Caco-2 (cell line): Measurements from ENCODE around the gene NCBP2L. TPM values are rescaled to one million over a fixed set of nuclear protein-coding genes. Genes with fewer than 3 reads are reported as not detected.

Source experiments
- BruUV-seq: library from RNA; stranded (reverse); fragments of 400-500 nt; replicated peaks from 2 replicates; lab custom pipeline; 2021; lab: Mats Ljungman, UMichigan
- CTCF ChIA-PET: fragments of 300-600 bp; sonication (Branson Sonifier 250); formaldehyde crosslinking; loops from one replicate; lab custom pipeline; 2022; ENCODE audit warnings: antibody characterized with exemption; lab: Charles Lee
- POLR2A ChIA-PET: fragments of 300-600 bp; sonication (Branson Sonifier 250); formaldehyde crosslinking; loops from one replicate; lab custom pipeline; 2022; ENCODE audit warnings: antibody characterized with exemption; lab: Charles Lee
- DNase-seq, 2 experiments: peaks; one replicate each; pipeline versions ENCODE4 v3.0.0 to v3.0.0-alpha.2; 2020 to 2022
- H3K27me3 ChIP-seq: replicated peaks from 2 replicates; pipeline ENCODE4 v1.6.0; 2011; ENCODE audit warnings: low read length; ENCODE audit not compliant: control insufficient read depth, insufficient read depth
- H3K36me3 ChIP-seq: 2 replicates; pipeline ENCODE4 v1.5.1; 2011; ENCODE audit warnings: low read length; ENCODE audit not compliant: control insufficient read depth, insufficient read depth
- H3K4me1 ChIP-seq: fragments of 250-450 bp; sonication (Bioruptor Pico); 2 replicates; pipeline ENCODE4 v1.5.1; 2020; ENCODE audit warnings: mild to moderate bottlenecking
- H3K4me3 ChIP-seq: 2 replicates; pipeline ENCODE4 v1.5.1; 2011; ENCODE audit warnings: low read depth, mild to moderate bottlenecking, control low read depth, low read length
- H3K9me3 ChIP-seq: fragments of 250-450 bp; sonication (Bioruptor Pico); 2 replicates; pipeline ENCODE4 v1.5.1; 2020; ENCODE audit warnings: mild to moderate bottlenecking, moderate library complexity
- H3K27ac Mint-ChIP-seq: one replicate; pipeline ENCODE4 v1.8.0; 2022; ENCODE audit warnings: mixed read lengths; ENCODE audit not compliant: unreplicated experiment
- H3K27me3 Mint-ChIP-seq: one replicate; pipeline ENCODE4 v1.8.0; 2022; ENCODE audit warnings: mixed read lengths; ENCODE audit not compliant: insufficient read depth, unreplicated experiment
- H3K36me3 Mint-ChIP-seq: one replicate; pipeline ENCODE4 v1.8.0; 2022; ENCODE audit warnings: mild to moderate bottlenecking, mixed read lengths; ENCODE audit not compliant: insufficient read depth, unreplicated experiment
- H3K4me1 Mint-ChIP-seq: one replicate; pipeline ENCODE4 v1.8.0; 2022; ENCODE audit warnings: low read depth, mixed read lengths; ENCODE audit not compliant: unreplicated experiment
- H3K4me3 Mint-ChIP-seq: one replicate; pipeline ENCODE4 v1.8.0; 2022; ENCODE audit warnings: mild to moderate bottlenecking, moderate library complexity, mixed read lengths; ENCODE audit not compliant: unreplicated experiment
- H3K9me3 Mint-ChIP-seq: one replicate; pipeline ENCODE4 v1.8.0; 2022; ENCODE audit warnings: mixed read lengths; ENCODE audit not compliant: unreplicated experiment
- intact Hi-C: fragments of 100-400 bp; cut with micrococcal nuclease; formaldehyde crosslinking; loops from one replicate; pipeline ENCODE4 v1.10.0; 2022; ENCODE audit not compliant: unreplicated experiment
- total RNA-seq: library from RNA; stranded (reverse); gene quantifications from 2 replicates; pipeline ENCODE4 v1.2.3, GENCODE V29; 2022
- TF ChIP-seq, protein P1 (sequence below), 2 experiments: fragments of 200-600 bp in 1 of 2; IDR thresholded peaks; 1 replicate in 1 of 2; 2 replicates in 1 of 2; pipeline versions ENCODE4 v1.5.1 to v1.8.0; 2011 to 2022; ENCODE audit warnings: antibody characterized with exemption in 1 of 2, control low read depth in 1 of 2, inconsistent platforms in 1 of 2, low read depth in 1 of 2, low read length in 1 of 2, mild to moderate bottlenecking in 1 of 2, moderate library complexity in 1 of 2; ENCODE audit not compliant: insufficient read depth in 1 of 2, severe bottlenecking in 1 of 2, unreplicated experiment in 1 of 2

Gene NCBP2L
- total RNA-seq, 1 experiment from 2014 or later = not detected

GRCh38 chrX:107758231-107758766 is 19.2 kb upstream of the NCBP2L start:
- Mint-ChIP-seq H3K36me3 (no peaks in the 10 kb centered on the region), H3K4me1 (no peaks in the 10 kb centered on the region), H3K27me3 (peaks cover 7% of the 10 kb centered on the region), H3K4me3 (no peak overlapping the region), H3K9me3 (no peaks in the 10 kb centered on the region), H3K27ac (no peak overlapping the region)
- intact Hi-C loops = no loop called here
- no TSS peak for BruUV-seq
- no peak for DNase-seq
- ChIA-PET CTCF (no interaction called here), POLR2A (no interaction called here)
- H3K4me1 ChIP-seq = no peaks in the 10 kb centered on the region
- TF ChIP-seq, protein P1, sequence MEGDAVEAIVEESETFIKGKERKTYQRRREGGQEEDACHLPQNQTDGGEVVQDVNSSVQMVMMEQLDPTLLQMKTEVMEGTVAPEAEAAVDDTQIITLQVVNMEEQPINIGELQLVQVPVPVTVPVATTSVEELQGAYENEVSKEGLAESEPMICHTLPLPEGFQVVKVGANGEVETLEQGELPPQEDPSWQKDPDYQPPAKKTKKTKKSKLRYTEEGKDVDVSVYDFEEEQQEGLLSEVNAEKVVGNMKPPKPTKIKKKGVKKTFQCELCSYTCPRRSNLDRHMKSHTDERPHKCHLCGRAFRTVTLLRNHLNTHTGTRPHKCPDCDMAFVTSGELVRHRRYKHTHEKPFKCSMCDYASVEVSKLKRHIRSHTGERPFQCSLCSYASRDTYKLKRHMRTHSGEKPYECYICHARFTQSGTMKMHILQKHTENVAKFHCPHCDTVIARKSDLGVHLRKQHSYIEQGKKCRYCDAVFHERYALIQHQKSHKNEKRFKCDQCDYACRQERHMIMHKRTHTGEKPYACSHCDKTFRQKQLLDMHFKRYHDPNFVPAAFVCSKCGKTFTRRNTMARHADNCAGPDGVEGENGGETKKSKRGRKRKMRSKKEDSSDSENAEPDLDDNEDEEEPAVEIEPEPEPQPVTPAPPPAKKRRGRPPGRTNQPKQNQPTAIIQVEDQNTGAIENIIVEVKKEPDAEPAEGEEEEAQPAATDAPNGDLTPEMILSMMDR (IDR thresholded peaks at IDR 0.05; ENCODE audit: insufficient read depth in 1 of 2, low read depth in 1 of 2, low read length in 1 of 2, severe bottlenecking in 1 of 2, unreplicated experiment in 1 of 2) = no peak
- no peaks in the 10 kb centered on the region for H3K36me3 ChIP-seq
- no peaks in the 10 kb centered on the region for H3K27me3 ChIP-seq
- H3K9me3 ChIP-seq = no peaks in the 10 kb centered on the region
- no peak overlapping the region for H3K4me3 ChIP-seq

DNA sequence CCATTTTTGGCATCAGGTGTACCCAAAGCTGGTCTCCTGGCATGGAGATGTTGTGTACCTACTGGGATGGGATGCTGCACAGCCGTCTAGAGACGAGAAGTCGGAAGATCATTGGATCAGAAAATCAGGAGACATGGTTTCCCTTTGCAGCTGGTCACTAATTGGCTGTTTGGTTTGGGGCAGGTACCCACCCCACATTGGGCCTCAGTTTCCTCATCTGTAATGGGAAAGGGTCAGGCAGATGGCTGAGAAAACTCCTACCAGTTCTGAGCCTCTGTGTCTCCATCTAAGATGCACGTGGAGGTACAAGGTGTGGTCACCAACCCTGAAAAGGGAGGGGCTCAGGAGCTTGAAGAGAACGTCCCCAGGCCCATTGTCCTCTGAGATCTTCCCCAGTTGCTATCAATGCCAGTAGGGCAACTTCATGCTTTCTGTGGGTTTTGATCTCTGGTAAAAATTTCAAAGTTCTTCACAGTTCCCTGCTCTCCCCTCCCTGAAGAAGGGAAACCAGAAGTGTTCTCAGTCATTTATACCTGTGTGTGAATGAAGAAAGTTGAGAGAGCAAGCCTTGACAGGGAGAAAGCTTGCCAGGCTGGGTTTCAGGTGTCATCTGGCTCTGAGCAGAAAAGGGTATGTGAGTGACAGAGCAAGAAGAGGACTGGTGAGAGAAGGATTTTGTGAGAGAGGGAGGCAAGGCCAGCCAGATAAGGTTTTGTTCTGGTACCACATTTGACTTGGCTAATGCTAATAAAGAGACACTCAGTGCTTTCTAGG is 17.0 kb upstream of the NCBP2L start:
- Mint-ChIP-seq H3K27me3 (peaks cover 7% of the 10 kb centered on the region), H3K4me1 (no peaks in the 10 kb centered on the region), H3K9me3 (no peaks in the 10 kb centered on the region), H3K4me3 (no peak overlapping the region), H3K27ac (no peak overlapping the region), H3K36me3 (no peaks in the 10 kb centered on the region)
- no peak for DNase-seq
- ChIA-PET CTCF (interaction anchor here (0.6 kb wide), 1 partner anchor 72 kb away, joined by 4 read pairs; no protein-coding TSS in a partner anchor), POLR2A (no interaction called here)
- Histone ChIP-seq H3K36me3 (no peaks in the 10 kb centered on the region), H3K9me3 (no peaks in the 10 kb centered on the region), H3K4me1 (no peaks in the 10 kb centered on the region), H3K4me3 (no peak overlapping the region), H3K27me3 (no peaks in the 10 kb centered on the region)
- intact Hi-C loops = no loop called here
- no TSS peak for BruUV-seq
- TF ChIP-seq, protein P1 (IDR thresholded peaks at IDR 0.05; ENCODE audit: insufficient read depth in 1 of 2, low read depth in 1 of 2, low read length in 1 of 2, severe bottlenecking in 1 of 2, unreplicated experiment in 1 of 2) = no peak

DNA sequence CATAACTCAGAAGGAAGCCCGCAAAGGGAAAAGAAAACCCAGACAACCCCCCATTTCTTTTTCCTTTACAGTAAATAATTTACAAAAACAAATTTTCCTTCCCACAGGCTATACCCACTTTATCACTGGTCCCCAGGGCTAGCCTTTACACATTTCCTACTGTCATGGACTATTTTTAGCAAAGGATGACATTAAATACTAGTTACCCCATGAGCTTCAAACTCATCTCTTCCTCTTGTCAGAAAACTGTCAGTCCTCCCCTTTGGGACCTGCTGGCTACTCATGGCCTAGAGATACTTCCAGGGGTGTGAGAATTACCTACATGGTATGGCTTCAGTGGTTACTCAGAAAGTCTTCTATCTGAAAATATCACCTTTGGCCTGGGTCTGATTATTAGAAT is 13.9 kb upstream of the NCBP2L start:
- Mint-ChIP-seq H3K27ac (no peak overlapping the region), H3K9me3 (no peaks in the 10 kb centered on the region), H3K4me3 (no peak overlapping the region), H3K27me3 (peaks cover 7% of the 10 kb centered on the region), H3K36me3 (no peaks in the 10 kb centered on the region), H3K4me1 (no peaks in the 10 kb centered on the region)
- no peak for DNase-seq
- Histone ChIP-seq H3K36me3 (no peaks in the 10 kb centered on the region), H3K27me3 (no peaks in the 10 kb centered on the region), H3K9me3 (no peaks in the 10 kb centered on the region), H3K4me1 (no peaks in the 10 kb centered on the region), H3K4me3 (no peak overlapping the region)
- intact Hi-C loops = no loop called here
- CTCF ChIA-PET = no interaction called here
- POLR2A ChIA-PET = no interaction called here
- TF ChIP-seq, protein P1 (IDR thresholded peaks at IDR 0.05; ENCODE audit: insufficient read depth in 1 of 2, low read depth in 1 of 2, low read length in 1 of 2, severe bottlenecking in 1 of 2, unreplicated experiment in 1 of 2) = no peak
- no TSS peak for BruUV-seq
